HG03103 (cell line): ENCODE results near the gene ZBTB7B.

Experiments
- ATAC-seq: cut with Tn5 transposase; IDR thresholded peaks from one replicate; pipeline ENCODE4 v1.9.1; 2021; ENCODE audit warnings: low read depth; ENCODE audit not compliant: unreplicated experiment

Gene ZBTB7B

DNA sequence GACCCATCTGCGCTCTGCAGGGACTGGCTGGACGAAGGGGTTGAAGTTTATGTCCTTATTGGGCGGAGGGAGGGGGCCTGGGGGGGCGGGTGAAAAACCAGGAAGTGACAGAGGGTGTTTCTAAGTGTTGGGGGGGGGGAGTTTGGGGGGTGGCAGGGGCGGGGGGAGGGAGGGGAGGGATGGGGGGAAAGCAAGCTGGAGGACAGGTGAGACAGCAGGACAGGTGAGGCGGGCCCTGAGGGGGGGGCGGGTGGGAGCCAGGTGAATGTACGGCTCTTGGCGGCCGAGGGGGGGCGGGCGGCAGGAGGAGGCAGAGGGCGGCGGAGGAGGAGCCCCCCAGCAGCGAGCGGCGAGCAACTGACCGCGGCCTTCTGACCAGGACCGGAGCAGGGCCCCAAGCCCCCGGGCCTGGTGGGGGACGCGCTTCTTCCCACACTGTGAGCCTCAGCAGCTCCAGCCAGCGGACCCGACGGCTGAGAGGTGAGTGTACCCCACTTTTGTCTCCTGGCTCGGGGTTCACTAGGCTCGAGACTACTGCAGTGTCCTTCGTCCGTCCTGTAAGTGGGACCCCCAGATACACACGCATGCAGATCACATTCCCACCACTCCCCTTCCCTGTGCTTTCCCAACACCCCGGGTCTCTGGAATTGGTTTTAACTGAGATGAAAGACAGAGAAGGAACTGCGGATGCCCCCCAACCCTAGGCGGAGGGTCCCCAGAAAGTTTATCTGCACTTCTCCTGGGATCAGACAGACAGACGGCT lies at the start of gene ZBTB7B:
Gene ZBTB7B, plus strand, starts transcription at position 339 of the 763 bp plus-strand sequence. CDS start 11,859 bp downstream, outside the sequence.
- ATAC-seq, result no peak

DNA sequence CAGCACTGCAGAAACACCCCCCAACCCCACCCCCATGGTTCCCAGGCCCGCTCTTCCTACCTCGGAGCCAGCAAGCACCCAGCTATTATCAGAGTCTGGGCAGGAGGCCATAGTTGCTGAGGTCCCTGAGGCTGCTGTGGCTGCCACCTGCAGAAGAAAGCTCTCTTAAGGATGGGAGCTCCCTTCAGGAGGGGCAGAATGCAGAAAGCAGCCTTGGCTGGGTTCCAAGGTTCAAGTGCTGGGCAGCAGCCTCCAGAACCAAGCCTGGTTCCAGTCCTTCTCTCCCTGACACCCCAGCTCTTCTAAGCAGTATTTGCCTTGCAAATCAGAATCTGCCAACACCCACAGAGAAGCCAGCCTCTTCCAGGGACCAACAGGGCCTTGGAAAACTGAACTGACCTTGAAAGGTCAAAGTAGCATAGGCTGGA lies 49.0 kb upstream of the ZBTB7B start:
- ATAC-seq, result no peak

DNA sequence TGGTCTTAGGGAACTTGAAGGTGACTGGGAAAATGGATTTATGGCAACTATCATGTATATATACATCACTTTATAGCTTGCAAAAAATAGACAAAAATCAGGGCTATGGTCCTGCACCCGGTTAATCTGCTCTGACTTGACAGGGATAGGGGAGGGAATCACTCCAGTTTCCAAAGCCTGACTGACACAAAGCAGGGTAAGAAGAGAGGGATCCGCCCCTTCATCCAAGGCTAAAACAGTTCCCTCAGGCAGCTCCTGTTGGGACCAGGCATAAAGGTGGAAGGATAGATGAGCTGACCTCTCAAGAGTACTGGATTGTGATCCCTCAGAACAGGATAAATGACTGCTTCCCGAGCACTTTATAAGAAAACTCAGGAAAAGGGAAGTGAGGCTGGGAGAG lies 48.1 kb upstream of the ZBTB7B start:
- no peak for ATAC-seq

DNA sequence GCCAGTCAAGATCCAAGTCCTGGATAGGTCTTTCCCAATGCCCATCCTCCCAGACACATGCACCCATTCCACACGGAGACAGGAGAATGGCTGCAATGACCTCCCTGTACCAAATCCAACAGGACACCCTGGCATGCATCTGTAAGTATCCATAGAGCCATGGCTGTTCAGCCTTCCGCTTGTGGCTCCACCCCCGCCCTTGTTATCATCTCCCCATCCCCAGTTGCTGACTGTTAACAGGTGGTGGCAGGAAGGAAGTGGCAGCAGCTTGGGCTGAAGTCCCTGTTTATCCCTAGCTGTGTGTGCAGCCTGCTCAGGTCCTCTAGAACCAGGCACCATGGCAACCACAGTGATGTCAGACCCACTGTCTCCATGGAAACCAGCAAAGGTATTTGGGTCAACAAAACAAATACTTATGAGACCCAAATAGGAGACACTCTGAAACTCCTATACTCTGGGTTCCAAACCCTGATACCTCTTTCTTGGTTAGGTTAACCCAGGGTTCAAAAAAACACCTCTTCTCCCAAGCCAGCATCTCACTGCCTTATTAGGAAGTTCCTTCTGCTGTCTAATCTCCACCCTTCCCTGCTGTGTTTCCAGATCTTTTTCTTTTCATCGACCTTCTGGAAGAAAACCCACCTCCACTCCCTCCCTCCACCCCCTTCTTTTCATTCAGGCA lies 47.4 kb upstream of the ZBTB7B start:
- no peak for ATAC-seq

DNA sequence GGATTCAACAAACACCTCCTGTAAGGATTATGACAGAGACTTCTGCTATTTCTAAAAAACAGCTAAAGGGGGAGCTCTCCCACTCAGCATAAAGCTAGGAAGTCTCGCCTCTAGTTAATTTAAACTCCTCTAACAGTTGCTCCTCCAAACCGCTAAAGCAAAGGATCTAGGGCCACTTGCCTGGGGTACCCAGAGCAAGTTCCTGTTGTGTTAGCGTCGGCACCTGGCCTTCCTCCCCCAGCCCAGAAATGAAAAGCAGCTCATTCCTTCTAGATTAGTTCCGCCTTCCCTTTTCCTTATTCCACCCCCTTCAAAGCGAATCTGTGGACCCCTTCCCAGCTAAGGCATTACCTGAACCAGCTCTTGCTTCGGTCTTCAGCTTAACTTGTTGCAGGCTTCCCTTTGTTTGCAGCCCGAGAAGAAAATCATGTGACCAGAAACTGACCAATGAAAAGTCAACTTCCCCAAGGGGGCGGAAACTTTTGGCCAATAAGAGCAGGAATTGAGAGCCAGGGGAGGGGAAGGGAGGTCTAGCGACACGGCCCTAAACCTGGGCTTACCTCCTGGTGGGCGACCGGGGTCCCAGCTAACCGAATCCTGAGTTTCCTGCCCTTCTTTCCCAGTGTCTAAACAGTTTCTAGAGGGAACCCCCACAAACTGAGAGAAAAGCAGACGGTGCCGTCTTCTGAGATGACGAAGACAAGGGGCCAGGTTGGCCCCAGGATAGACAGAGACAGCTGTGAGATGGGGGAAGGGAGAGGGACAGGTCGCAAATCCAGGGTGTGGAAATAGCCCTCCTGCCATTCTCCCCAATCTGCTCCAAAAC lies 46.7 kb upstream of the ZBTB7B start, which contains the start of gene PBXIP1:
Gene PBXIP1, minus strand, starts transcription at position 382 of the 826 bp plus-strand sequence. CDS start 2,378 bp downstream, outside the sequence.
- no peak for ATAC-seq

DNA sequence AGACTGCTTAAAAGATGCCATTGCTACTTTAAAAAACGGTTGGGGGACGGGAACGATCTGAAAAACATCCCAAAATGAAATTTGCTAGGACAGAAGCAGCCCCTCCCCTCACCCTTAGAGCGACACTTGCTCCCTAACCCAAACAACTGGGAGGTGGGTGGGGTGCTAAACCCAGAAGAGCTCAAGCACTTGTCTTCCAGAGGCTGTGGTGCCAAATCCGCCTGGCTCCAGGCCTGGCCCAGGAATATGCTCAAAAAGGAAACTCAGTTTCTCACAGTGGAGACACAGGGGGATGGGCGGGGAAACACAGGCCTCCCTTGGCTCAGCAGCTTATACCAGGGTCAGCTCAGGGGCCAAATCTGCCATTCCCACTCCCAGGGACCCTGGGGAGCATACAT lies 46.1 kb upstream of the ZBTB7B start:
- ATAC-seq, result no peak

DNA sequence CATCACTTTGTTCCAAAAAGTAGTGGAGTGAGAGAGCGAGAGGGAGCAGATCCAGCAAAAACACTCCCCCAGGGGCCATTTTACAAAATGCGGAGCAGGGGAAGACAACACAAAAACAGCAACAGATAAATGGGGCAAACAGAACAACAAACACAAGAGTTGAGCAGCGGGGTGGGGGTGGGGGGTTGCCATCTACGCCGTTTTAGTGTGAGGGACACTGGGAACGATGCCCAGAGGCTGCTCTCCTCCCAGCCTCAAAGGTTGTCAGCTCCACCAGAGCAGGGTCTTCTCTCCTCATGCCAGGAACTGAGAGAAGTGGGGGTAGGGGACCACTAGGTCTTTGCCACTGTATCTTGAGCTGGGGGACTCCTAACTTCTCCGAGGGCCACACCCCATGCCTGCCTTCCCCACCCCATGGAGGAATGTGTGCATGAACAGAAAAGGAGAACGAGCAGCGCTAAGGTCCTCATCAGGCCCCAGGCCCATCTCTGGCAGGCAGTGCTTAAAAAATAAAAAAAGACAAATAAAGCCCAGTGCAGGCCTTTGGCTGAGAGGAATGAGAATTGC lies 45.4 kb upstream of the ZBTB7B start:
- no peak for ATAC-seq

DNA sequence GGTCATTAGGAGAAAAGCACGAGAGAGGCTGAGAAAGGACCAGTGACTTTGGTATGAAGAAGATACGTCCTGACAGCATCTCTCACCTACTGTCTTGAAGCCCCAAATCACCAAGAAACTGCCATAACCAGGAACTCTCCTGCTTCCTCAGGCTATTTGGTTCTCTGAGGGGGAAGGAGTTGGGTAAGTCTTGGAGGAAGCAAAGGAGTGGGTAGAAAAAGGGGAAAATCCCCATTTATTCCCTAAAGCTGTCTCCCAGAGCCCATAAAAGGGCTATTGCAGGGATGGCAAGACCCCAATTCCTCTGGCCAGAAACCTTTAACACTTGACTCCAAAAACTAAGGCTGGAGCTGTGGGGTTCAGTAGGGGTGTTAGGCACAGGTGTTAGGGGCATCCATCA lies 44.6 kb upstream of the ZBTB7B start:
- ATAC-seq, result no peak

DNA sequence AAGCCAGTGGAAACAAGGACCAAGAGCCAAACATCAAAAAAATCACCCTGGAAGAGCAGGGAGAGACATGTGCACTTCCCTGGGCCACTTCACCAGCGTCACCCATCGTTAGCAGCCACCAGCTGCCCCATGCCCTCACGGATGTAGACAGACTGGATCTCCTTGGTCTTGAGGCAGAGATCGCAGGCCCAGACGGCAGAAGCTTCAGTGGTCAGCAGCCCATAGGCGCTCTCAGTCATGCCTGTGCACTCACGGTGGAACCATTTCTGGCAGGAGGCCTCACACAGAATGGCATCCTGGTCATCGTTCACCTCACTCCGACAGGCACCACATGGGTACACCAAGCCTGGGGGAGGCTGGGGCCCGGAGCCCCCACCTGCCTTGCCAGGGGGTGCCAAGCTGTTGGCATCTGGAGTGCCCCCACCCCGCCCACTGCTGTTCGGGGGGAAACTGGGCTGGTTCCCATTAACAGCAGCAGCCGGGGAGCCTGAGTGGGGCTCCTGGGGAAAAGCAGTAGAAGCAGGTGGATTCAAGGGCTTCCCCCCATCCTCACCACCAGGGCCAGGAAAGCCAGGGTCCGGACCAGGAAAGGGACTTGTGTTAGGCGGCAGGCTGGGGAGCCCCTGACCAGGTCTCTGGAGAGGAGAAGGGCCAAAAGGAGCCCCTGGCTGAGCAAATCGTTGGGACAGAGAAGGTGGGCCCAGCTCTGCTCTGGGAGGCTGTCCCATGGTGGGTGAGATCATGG lies 43.7 kb upstream of the ZBTB7B start:
- no peak for ATAC-seq

DNA sequence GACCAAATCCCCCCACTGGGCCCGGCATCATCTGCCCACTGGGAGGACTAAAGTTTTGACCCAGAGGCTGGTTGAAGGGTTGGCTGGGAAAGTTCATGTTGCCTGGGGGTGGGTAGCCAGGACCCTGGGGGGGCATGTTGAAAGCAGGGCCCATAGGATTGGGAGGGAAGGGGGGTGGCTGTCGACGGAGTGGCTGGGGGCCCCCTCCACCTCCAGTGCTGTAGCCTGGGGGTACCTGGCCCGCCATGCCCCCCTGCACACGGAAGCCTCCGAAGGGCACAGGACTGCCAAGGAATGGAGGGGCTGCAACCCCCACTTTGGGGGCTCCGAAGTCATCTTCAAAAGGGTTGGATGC lies 43.2 kb upstream of the ZBTB7B start:
- no peak for ATAC-seq

DNA sequence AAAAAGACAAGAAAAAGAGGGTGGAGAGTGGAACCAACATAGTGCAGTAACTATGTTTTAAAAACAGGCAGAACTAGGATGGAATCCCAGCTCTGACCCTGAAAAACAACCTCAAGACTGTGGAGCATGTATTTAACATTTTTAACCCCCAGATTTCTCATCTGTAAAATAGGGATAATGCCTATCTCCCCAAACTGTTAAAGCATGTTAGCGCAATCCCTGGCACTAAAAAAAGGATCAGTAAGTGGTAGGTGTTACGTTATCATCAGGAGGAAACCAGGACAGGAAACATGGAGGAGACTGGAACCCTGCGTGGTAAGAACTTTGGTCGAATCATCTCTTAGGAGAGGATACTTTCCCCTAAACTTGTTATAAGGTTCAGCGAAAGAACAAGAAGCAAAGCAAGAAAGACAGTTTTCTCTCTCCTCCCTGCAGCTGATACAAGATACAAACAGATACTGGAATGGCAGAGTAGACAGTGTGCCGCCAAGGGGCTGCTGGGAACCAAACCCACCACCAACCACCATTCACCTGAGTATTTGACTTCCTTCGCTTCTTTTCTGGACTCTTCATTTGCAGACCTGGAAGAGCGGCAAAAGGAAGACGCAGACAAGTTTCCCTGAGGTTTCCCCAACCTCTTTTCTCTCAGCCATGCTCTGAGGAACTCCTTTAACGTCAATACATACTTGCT lies 42.0 kb upstream of the ZBTB7B start:
- no peak for ATAC-seq

DNA sequence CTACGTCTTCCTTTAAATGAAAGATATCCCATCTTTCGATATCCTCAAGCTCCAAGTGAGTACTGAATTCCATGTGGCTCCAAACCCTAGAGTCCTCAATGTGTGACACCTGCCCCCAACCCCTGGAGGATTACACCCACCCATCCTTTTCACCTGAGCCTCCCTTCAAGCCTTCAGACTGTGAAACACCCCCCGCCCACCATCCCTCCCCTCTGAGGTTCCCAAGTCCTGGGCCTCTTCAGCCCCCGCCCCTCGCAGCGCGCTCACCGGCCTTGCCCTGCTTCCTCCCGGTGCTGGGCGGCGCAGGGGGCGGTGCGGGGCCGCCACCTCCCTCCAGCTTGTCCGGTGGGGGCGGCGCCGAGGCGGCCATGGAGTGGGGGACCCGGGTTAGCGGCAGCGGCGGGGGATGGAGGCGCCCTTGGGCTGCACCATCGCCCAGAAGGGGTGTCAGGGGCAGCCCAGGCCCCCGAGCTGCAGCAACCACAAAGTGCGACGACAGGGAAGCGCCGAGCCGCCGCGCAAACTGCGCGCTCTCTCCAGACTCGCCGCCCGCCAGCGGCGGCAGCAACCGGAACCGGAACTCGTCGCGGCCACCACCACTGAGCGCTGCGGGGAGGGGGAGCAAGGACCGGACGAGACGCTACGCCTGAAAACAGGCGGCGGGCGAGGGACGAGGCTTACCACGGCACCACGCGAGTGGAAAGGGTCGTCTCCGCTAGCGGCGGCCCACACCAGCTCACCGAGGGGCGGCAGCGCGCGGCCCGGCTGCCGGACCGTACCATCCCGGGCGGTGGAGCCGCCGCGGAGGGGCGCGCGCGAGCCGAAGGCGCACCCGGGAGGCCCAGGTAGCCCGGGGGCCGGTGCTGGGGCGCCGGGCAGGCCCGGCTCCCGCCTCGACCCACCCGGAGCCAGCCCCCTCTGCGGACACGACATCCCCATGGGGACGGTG lies 41.1 kb upstream of the ZBTB7B start, which contains the start of gene PYGO2:
Gene PYGO2, minus strand, starts transcription at position 576 of the 949 bp plus-strand sequence. Its CDS starts 206 bp downstream, at position 370.
- peak; percentile 64 for ATAC-seq

DNA sequence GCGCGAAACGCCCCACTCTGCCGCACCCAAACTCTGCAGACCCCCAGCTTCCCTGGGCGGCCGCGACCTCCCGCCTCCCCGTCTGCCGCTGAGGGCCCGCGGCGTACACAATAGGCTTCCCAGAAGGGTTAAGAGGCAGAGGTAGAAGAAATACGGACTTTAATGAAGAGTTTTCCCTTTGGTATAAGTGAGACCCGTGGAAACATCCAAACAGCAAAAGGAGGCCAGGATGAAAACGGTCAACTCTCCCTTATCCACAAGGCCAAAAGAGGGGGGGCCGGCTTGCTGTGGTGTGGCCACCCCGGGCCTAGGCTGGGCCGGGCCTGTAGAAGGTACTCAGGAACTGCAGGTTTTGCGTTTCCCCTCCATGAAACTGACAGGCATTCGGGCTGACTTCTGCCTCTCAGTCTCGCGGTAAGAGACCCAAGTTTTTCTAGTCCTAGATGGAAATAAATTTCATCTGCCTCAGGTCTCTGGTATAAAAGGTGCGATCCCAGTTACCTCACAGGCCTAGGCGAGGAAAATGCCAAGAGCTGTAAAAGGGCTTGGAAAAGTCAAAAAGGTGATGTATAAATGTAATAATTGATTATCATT lies 40.3 kb upstream of the ZBTB7B start:
- ATAC-seq, result no peak

DNA sequence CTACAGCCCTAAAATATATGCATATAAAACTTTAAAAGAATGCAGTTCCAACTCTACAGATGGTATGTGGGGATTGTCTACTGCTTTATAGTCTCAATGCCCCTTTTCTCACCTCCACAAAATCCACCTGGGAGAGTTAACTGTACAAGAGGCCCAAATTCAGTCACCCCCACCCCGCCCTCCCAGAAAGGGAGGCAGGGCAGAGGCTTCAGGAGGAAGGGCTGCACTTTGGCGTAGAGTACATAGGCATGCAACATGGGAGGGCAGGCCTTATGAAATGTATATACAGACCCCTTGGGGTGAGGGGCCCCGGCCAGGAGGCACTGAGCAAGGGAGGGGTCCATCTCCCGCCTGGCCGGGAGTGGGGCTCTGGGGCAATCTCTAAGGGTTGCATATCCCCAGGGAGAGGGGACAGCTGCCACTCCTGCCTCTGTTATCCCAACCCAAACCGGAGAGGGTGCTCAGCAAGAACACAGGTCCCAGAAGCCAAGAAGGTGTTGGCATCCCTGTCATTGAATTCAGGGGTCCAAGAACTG lies 39.7 kb upstream of the ZBTB7B start:
- ATAC-seq, result no peak

DNA sequence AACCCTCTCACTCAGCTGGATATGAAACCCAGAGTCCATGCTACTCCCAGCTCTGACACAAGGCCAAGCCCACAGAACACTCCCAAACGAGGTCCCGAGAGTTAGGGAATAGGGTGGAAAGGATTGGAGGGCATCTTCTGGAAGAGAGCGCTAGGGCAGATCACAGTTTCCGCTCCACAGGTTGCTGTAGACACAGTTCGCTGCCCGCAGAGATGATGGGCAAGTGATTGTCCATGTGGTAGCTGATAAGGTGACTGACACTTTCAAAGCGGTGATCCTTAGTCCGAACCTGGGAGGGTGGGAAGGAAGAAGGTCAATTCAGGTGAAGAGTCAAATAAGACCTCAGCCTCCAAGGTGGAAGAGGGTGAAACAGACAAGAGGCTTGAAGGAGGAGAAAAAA lies 39.0 kb upstream of the ZBTB7B start:
- no peak for ATAC-seq

DNA sequence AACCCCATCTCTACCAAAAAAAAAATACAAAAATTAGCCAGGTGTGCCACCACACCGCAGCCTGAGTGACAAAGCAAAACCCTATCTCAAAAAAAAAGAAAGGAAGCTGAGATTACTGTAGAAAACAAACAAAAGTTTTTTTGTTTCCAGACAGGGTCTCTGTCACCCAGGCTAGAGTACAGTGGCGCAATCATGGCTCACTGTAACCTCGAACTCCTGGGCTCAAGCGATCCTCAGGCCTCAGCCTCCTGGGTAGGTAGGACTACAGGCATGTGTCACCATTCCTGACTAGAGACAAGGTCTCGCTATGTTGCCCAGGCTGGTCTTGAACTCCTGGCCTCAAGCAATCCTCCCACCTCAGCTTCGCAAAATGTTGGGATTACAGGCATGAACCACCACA lies 38.2 kb upstream of the ZBTB7B start:
- ATAC-seq, result no peak

DNA sequence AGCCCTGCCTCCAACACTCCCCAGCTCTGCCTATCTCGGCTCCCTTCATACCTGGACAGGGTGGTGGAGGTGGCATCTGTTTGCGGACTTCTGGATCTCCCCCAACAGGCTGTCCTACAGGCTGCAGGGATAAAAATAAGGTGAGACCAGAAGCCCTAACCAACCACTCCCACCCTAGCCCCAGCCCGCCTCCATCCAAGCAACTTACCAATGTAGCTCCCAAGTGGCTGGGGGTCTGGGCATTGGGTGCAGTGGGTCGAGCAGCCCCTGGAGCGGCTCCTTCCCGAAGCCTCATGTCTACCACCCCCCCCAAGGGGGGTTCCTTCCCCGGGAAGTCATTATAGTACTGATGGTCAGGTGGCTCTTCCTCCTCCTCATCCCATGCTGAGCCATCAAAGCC lies 36.5 kb upstream of the ZBTB7B start:
- ATAC-seq, result no peak
